HEK293 (cell line): ENCODE data around the gene PACRG.

ENCODE experiments used
- CTCF ChIA-PET: fragments of 350-600 bp; formaldehyde crosslinking; extraction: SDS; loops from one replicate; lab custom pipeline; 2021; ENCODE audit warnings: antibody characterized with exemption; lab: Yijun Ruan, JAX
- POLR2A ChIA-PET: fragments of 300-600 bp; formaldehyde crosslinking; extraction: SDS; loops from one replicate; lab custom pipeline; 2020; ENCODE audit warnings: antibody characterized with exemption, inconsistent platforms; lab: Yijun Ruan, JAX
- H3K27ac ChIP-seq: fragments of 200-500 bp; sonication (Bioruptor generic); 2 replicates; pipeline ENCODE4 v1.5.1; 2014; ENCODE audit warnings: low read depth, low read length, control low read depth, inconsistent platforms; ENCODE audit errors: extremely low read depth
- H3K36me3 ChIP-seq, 2 experiments: fragments of 200-500 bp in 1 of 2; sonication (Bioruptor generic) in 1 of 2; 1 replicate in 1 of 2; 2 replicates in 1 of 2; pipeline ENCODE4 v1.5.1; 2014 to 2017; ENCODE audit warnings: inconsistent platforms in 2 of 2, low read length in 2 of 2; ENCODE audit not compliant: control insufficient read depth in 2 of 2, insufficient read depth in 1 of 2
- H3K4me1 ChIP-seq: fragments of 200-500 bp; sonication (Bioruptor generic); 2 replicates; pipeline ENCODE4 v1.5.1; 2014; ENCODE audit warnings: mild to moderate bottlenecking, low read length, inconsistent platforms; ENCODE audit not compliant: control insufficient read depth, insufficient read depth
- H3K4me3 ChIP-seq: 2 replicates; pipeline ENCODE4 v1.5.1; 2011; ENCODE audit warnings: low read depth, mild to moderate bottlenecking, control low read depth, low read length, moderate library complexity
- H3K9me3 ChIP-seq: fragments of 200-500 bp; sonication (Bioruptor generic); 2 replicates; pipeline ENCODE4 v1.5.1; 2014; ENCODE audit warnings: low read depth, low read length, inconsistent platforms; ENCODE audit not compliant: control insufficient read depth, insufficient read depth
- BCL11B ChIP-seq: fragments of 450-650 bp; formaldehyde crosslinking; IDR thresholded peaks from 2 replicates; pipeline ENCODE4 v1.5.1; 2016; ENCODE audit warnings: low read depth, missing biosample characterization, missing genetic modification characterization
- INSM2 ChIP-seq: fragments of 450-650 bp; formaldehyde crosslinking; IDR thresholded peaks from 2 replicates; pipeline ENCODE4 v1.5.1; 2016; ENCODE audit warnings: missing biosample characterization, missing genetic modification characterization
- KLF16 ChIP-seq: fragments of 450-650 bp; formaldehyde crosslinking; IDR thresholded peaks from 2 replicates; pipeline ENCODE4 v1.5.1; 2017; ENCODE audit warnings: missing biosample characterization, missing genetic modification characterization
- SETDB1 ChIP-seq: IDR thresholded peaks from one replicate; pipeline ENCODE4 v1.6.1; 2017; ENCODE audit warnings: mild to moderate bottlenecking, low read length, moderate library complexity, mixed read lengths; ENCODE audit not compliant: insufficient read length
- SP3 ChIP-seq: fragments of 450-650 bp; formaldehyde crosslinking; IDR thresholded peaks from 2 replicates; pipeline ENCODE4 v1.5.1; 2016; ENCODE audit warnings: missing biosample characterization, missing genetic modification characterization
- TCF7L2 ChIP-seq: IDR thresholded peaks from 2 replicates; pipeline ENCODE4 v1.6.1; 2011; ENCODE audit warnings: low read depth, mild to moderate bottlenecking, inconsistent platforms, low read length, moderate library complexity, borderline replicate concordance
- ZBTB21 ChIP-seq: fragments of 450-650 bp; formaldehyde crosslinking; IDR thresholded peaks from 2 replicates; pipeline ENCODE4 v1.5.1; 2017; ENCODE audit warnings: missing biosample characterization, missing genetic modification characterization
- ZNF18 ChIP-seq: fragments of 450-650 bp; formaldehyde crosslinking; IDR thresholded peaks from 2 replicates; pipeline ENCODE4 v1.5.1; 2016; ENCODE audit warnings: missing biosample characterization, missing genetic modification characterization
- ZNF23 ChIP-seq: fragments of 450-650 bp; formaldehyde crosslinking; IDR thresholded peaks from 2 replicates; pipeline ENCODE4 v1.5.1; 2016; ENCODE audit warnings: missing biosample characterization, missing genetic modification characterization, borderline replicate concordance
- ZNF302 ChIP-seq: fragments of 450-650 bp; formaldehyde crosslinking; IDR thresholded peaks from 2 replicates; pipeline ENCODE4 v1.5.1; 2016; ENCODE audit warnings: missing biosample characterization, missing genetic modification characterization, low read depth
- ZNF473 ChIP-seq: fragments of 450-650 bp; formaldehyde crosslinking; IDR thresholded peaks from 2 replicates; pipeline ENCODE4 v1.5.1; 2017; ENCODE audit warnings: missing biosample characterization, missing genetic modification characterization
- ZNF48 ChIP-seq: fragments of 450-650 bp; formaldehyde crosslinking; IDR thresholded peaks from 2 replicates; pipeline ENCODE4 v1.5.1; 2016; ENCODE audit warnings: missing biosample characterization, missing genetic modification characterization
- ZNF513 ChIP-seq: fragments of 450-650 bp; IDR thresholded peaks from 2 replicates; pipeline ENCODE4 v1.5.1; 2018; ENCODE audit warnings: missing biosample characterization, missing genetic modification characterization
- ZNF560 ChIP-seq: fragments of 450-650 bp; formaldehyde crosslinking; IDR thresholded peaks from 2 replicates; pipeline ENCODE4 v1.5.1; 2017; ENCODE audit warnings: missing biosample characterization, missing genetic modification characterization, borderline replicate concordance
- TF ChIP-seq, protein P1 (sequence below): fragments of 450-650 bp; formaldehyde crosslinking; IDR thresholded peaks from 2 replicates; pipeline ENCODE4 v1.5.1; 2016; ENCODE audit warnings: missing biosample characterization, missing genetic modification characterization
- TF ChIP-seq, protein P2 (sequence below): fragments of 450-650 bp; formaldehyde crosslinking; IDR thresholded peaks from 2 replicates; pipeline ENCODE4 v1.5.0; 2017; ENCODE audit warnings: missing biosample characterization, missing genetic modification characterization, borderline replicate concordance
- TF ChIP-seq, protein P3 (sequence below): fragments of 450-650 bp; formaldehyde crosslinking; IDR thresholded peaks from 2 replicates; pipeline ENCODE4 v1.5.1; 2016; ENCODE audit warnings: missing biosample characterization, missing genetic modification characterization
- TF ChIP-seq, protein P4 (sequence below): fragments of 450-650 bp; formaldehyde crosslinking; IDR thresholded peaks from 2 replicates; pipeline ENCODE4 v1.5.1; 2016; ENCODE audit warnings: missing biosample characterization, missing genetic modification characterization

The PACRG gene

GRCh38 chr6:163179061-163179460 is 451.3 kb downstream of the PACRG start:
- no peaks in the 10 kb centered on the region for H3K36me3 ChIP-seq
- H3K4me3 ChIP-seq, result no peak overlapping the region
- no peaks in the 10 kb centered on the region for H3K9me3 ChIP-seq
- TF ChIP-seq INSM2 (tag by site-specific recombination), result no peak
- TF ChIP-seq, protein P1, sequence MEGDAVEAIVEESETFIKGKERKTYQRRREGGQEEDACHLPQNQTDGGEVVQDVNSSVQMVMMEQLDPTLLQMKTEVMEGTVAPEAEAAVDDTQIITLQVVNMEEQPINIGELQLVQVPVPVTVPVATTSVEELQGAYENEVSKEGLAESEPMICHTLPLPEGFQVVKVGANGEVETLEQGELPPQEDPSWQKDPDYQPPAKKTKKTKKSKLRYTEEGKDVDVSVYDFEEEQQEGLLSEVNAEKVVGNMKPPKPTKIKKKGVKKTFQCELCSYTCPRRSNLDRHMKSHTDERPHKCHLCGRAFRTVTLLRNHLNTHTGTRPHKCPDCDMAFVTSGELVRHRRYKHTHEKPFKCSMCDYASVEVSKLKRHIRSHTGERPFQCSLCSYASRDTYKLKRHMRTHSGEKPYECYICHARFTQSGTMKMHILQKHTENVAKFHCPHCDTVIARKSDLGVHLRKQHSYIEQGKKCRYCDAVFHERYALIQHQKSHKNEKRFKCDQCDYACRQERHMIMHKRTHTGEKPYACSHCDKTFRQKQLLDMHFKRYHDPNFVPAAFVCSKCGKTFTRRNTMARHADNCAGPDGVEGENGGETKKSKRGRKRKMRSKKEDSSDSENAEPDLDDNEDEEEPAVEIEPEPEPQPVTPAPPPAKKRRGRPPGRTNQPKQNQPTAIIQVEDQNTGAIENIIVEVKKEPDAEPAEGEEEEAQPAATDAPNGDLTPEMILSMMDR (tag by site-specific recombination), result no peak
- no peak overlapping the region for H3K27ac ChIP-seq
- ChIA-PET POLR2A (no interaction called here), CTCF (interaction anchor here (1.0 kb wide), 1 partner anchor 9 kb away, joined by 8 read pairs; no protein-coding TSS in a partner anchor)
- H3K4me1 ChIP-seq, result no peaks in the 10 kb centered on the region

GRCh38 chr6:163179721-163180120 is 451.9 kb downstream of the PACRG start:
- Histone ChIP-seq H3K27ac (no peak overlapping the region), H3K4me1 (no peaks in the 10 kb centered on the region), H3K36me3 (no peaks in the 10 kb centered on the region), H3K9me3 (no peaks in the 10 kb centered on the region), H3K4me3 (no peak overlapping the region)
- ChIA-PET CTCF (interaction anchor here (0.8 kb wide), 1 partner anchor 10 kb away, joined by 4 read pairs; no protein-coding TSS in a partner anchor), POLR2A (no interaction called here)
- TF ChIP-seq KLF16 (tag by site-specific recombination) (no peak), ZNF23 (no peak), ZNF18 (tag by site-specific recombination) (no peak), ZNF48 (tag by site-specific recombination) (no peak), ZBTB21 (tag by site-specific recombination) (no peak), ZNF473 (tag by site-specific recombination) (no peak), ZNF560 (tag by site-specific recombination) (no peak), TCF7L2 (no peak), SP3 (tag by site-specific recombination) (no peak), BCL11B (tag by site-specific recombination) (no peak), SETDB1 (no peak), ZNF513 (tag by site-specific recombination) (no peak), ZNF302 (tag by site-specific recombination) (no peak)
- TF ChIP-seq, protein P2, sequence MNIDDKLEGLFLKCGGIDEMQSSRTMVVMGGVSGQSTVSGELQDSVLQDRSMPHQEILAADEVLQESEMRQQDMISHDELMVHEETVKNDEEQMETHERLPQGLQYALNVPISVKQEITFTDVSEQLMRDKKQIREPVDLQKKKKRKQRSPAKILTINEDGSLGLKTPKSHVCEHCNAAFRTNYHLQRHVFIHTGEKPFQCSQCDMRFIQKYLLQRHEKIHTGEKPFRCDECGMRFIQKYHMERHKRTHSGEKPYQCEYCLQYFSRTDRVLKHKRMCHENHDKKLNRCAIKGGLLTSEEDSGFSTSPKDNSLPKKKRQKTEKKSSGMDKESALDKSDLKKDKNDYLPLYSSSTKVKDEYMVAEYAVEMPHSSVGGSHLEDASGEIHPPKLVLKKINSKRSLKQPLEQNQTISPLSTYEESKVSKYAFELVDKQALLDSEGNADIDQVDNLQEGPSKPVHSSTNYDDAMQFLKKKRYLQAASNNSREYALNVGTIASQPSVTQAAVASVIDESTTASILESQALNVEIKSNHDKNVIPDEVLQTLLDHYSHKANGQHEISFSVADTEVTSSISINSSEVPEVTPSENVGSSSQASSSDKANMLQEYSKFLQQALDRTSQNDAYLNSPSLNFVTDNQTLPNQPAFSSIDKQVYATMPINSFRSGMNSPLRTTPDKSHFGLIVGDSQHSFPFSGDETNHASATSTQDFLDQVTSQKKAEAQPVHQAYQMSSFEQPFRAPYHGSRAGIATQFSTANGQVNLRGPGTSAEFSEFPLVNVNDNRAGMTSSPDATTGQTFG, result no peak
- TF ChIP-seq, protein P3, sequence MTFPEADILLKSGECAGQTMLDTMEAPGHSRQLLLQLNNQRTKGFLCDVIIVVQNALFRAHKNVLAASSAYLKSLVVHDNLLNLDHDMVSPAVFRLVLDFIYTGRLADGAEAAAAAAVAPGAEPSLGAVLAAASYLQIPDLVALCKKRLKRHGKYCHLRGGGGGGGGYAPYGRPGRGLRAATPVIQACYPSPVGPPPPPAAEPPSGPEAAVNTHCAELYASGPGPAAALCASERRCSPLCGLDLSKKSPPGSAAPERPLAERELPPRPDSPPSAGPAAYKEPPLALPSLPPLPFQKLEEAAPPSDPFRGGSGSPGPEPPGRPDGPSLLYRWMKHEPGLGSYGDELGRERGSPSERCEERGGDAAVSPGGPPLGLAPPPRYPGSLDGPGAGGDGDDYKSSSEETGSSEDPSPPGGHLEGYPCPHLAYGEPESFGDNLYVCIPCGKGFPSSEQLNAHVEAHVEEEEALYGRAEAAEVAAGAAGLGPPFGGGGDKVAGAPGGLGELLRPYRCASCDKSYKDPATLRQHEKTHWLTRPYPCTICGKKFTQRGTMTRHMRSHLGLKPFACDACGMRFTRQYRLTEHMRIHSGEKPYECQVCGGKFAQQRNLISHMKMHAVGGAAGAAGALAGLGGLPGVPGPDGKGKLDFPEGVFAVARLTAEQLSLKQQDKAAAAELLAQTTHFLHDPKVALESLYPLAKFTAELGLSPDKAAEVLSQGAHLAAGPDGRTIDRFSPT (tag by site-specific recombination), result no peak
- TF ChIP-seq, protein P4, sequence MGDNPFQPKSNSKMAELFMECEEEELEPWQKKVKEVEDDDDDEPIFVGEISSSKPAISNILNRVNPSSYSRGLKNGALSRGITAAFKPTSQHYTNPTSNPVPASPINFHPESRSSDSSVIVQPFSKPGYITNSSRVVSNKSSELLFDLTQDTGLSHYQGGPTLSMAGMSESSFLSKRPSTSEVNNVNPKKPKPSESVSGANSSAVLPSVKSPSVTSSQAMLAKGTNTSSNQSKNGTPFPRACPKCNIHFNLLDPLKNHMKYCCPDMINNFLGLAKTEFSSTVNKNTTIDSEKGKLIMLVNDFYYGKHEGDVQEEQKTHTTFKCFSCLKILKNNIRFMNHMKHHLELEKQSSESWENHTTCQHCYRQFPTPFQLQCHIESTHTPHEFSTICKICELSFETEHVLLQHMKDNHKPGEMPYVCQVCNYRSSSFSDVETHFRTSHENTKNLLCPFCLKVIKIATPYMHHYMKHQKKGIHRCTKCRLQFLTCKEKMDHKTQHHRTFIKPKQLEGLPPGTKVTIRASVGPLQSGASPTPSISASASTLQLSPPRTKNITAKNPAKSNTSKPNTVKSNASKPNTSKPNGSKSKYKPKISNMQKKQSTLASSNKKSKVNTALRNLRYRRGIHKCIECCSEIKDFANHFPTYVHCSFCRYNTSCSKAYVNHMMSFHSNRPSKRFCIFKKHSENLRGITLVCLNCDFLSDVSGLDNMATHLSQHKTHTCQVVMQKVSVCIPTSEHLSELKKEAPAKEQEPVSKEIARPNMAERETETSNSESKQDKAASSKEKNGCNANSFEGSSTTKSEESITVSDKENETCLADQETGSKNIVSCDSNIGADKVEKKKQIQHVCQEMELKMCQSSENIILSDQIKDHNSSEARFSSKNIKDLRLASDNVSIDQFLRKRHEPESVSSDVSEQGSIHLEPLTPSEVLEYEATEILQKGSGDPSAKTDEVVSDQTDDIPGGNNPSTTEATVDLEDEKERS (tag by site-specific recombination), result no peak
